Progenitor cell of endocrine pancreas (in vitro differentiated cells): Measurements from ENCODE around the gene SLC26A8. TPM values are rescaled to one million over a fixed set of nuclear protein-coding genes. Genes with fewer than 3 reads are reported as not detected.

ENCODE experiments used
- DNase-seq: peaks from one replicate; pipeline ENCODE4 v3.0.0; 2021; ENCODE audit warnings: low spot score; ENCODE audit not compliant: unreplicated experiment
- H3K27ac Mint-ChIP-seq: 2 replicates; pipeline ENCODE4 v1.8.0; 2021; ENCODE audit warnings: mild to moderate bottlenecking, moderate library complexity, mixed read lengths
- H3K27me3 Mint-ChIP-seq: 2 replicates; pipeline ENCODE4 v1.8.0; 2021; ENCODE audit warnings: mixed read lengths
- H3K36me3 Mint-ChIP-seq: 2 replicates; pipeline ENCODE4 v1.8.0; 2022; ENCODE audit warnings: mixed read lengths; ENCODE audit not compliant: insufficient read depth
- H3K4me1 Mint-ChIP-seq: 2 replicates; pipeline ENCODE4 v1.8.0; 2021; ENCODE audit warnings: low read depth, mixed read lengths
- H3K4me3 Mint-ChIP-seq: 2 replicates; pipeline ENCODE4 v1.8.0; 2021; ENCODE audit warnings: low read depth, mild to moderate bottlenecking, moderate library complexity, mixed read lengths
- H3K9me3 Mint-ChIP-seq: 2 replicates; pipeline ENCODE4 v1.8.0; 2021; ENCODE audit warnings: low read depth, mixed read lengths
- CTCF ChIP-seq: fragments of 200-600 bp; sonication (generic); IDR thresholded peaks from one replicate; pipeline ENCODE4 v1.5.0; 2021; ENCODE audit warnings: antibody characterized with exemption, mild to moderate bottlenecking; ENCODE audit not compliant: unreplicated experiment
- total RNA-seq: library from RNA; stranded (reverse); gene quantifications from 2 replicates; pipeline ENCODE4 v1.2.1, GENCODE V29; 2021

Gene SLC26A8
- total RNA-seq, 1 donor from 2014 or later = not detected

- no peak overlapping the region for H3K27ac Mint-ChIP-seq
- DNase-seq = no peak
- H3K4me1 Mint-ChIP-seq = peaks cover 4% of the 10 kb centered on the region
- no peaks in the 10 kb centered on the region for H3K27me3 Mint-ChIP-seq
- no peaks in the 10 kb centered on the region for H3K36me3 Mint-ChIP-seq
- H3K9me3 Mint-ChIP-seq = no peaks in the 10 kb centered on the region
- no peak for TF ChIP-seq CTCF
- H3K4me3 Mint-ChIP-seq = no peak overlapping the region
Measured at GRCh38 chr6:36052097-36052496, 27.7 kb upstream of the SLC26A8 start.

DNA sequence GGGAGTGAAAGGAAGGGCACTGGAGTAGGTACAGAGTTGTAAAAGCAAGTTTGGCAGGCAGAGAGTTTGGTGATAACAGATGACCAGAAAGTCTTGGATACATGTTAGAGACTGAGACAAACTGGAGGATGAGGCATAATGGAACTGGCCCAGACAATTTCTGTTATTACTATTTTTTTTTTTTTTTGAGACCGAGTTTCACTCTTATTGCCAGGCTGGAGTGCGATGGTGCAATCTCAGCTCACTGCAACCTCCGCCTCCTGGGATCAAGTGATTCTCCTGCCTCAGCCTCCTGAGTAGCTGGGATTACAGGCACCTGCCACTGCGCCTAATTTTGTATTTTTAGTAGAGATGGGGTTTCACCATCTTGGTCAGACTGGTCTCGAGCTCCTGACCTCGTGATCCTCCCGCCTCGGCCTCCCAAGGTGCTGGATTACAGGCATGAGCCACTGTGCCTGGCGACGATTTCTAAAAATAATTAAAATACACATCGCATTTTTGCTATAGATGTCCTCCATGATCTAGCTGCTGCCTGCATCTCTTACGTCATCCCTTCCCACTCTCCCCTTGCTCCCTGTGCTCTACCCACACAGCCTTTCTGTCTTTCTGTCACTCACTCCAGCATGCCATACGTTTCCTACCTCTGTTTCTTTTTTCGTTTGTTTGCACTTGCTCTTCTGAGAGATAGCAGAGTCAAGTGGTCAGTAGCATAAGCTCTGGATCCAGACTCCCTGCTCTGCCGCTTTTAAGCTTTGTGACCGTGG is 26.7 kb upstream of the SLC26A8 start:
- Mint-ChIP-seq H3K4me3 (no peak overlapping the region), H3K27me3 (no peaks in the 10 kb centered on the region), H3K36me3 (peaks cover 1% of the 10 kb centered on the region), H3K9me3 (no peaks in the 10 kb centered on the region), H3K27ac (no peak overlapping the region), H3K4me1 (peaks cover 7% of the 10 kb centered on the region)
- no peak for TF ChIP-seq CTCF
- DNase-seq = no peak

- H3K27me3 Mint-ChIP-seq = no peaks in the 10 kb centered on the region
- H3K36me3 Mint-ChIP-seq = peaks cover 1% of the 10 kb centered on the region
- H3K4me1 Mint-ChIP-seq = peaks cover 7% of the 10 kb centered on the region
- TF ChIP-seq CTCF = no peak
- no peaks in the 10 kb centered on the region for H3K9me3 Mint-ChIP-seq
- no peak overlapping the region for H3K27ac Mint-ChIP-seq
- no peak overlapping the region for H3K4me3 Mint-ChIP-seq
- no peak for DNase-seq
Measured at GRCh38 chr6:36050305-36050704, 25.9 kb upstream of the SLC26A8 start.

DNA sequence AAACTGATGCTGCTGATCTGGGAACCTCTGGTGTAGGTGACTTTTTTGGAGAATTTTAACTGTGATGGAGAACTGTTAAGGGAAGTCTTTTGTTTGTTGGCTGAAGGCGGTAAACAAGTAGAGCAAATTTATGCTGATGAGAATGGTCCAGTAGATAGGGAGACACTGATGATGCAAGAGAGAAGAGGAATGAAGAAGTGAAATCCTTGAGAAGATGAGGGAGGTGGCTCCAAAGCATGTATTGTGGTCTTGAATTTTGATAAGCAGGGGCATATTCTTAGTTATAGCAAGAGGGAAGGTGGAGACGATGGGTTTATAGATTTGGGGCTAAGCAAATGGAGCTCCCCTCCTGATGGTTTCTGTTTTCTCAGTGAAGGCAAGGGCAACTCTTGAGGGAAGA is 25.1 kb upstream of the SLC26A8 start:
- Mint-ChIP-seq H3K36me3 (peaks cover 1% of the 10 kb centered on the region), H3K9me3 (no peaks in the 10 kb centered on the region), H3K4me1 (peaks cover 7% of the 10 kb centered on the region), H3K27me3 (no peaks in the 10 kb centered on the region), H3K27ac (no peak overlapping the region), H3K4me3 (no peak overlapping the region)
- DNase-seq = no peak
- TF ChIP-seq CTCF = no peak

DNA sequence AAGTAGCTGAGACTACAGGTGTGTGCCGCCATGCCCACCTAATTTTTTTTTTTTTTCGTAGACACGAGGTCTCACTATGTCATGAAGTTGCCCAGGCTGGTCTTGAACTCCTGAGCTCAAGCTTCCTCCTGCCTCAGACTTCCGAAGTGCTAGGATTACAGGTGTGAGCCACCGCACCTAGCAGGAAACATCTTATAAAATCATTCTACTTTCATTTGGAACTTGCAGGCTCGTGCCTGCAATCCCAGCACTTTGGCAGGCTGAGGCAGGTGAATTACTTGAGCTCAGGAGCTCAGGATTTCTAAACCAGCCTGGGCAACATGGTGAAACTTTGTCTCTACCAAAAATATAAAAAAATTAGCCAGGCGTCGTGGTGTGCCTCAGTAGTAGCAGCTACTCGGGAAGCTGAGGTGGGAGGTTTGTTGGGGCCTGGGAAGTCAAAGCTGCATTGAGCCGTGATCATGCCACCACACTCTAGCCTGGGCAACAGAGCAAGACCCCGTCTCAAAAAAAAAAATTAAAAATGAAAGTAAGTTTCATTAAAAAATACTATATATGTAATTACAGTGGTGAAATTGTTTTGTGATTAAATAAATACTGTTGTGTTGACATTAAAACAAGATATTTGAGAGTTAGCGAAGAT is 18.3 kb upstream of the SLC26A8 start:
- no peak for DNase-seq
- Mint-ChIP-seq H3K4me1 (peaks cover 22% of the 10 kb centered on the region), H3K36me3 (peaks cover 5% of the 10 kb centered on the region), H3K9me3 (no peaks in the 10 kb centered on the region), H3K4me3 (no peak overlapping the region), H3K27me3 (no peaks in the 10 kb centered on the region), H3K27ac (no peak overlapping the region)
- TF ChIP-seq CTCF = no peak
